ENCODE data around the gene LAMA1. TPM values are rescaled to one million over a fixed set of nuclear protein-coding genes. Genes with fewer than 3 reads are reported as not detected.
"Not testable (repeated sequence)": the region's sequence is repeated elsewhere in the genome, so short reads cannot be mapped to it uniquely, and the experiment has no call there.

The LAMA1 gene
- total and polyA plus RNA-seq, 7 experiments from 2014 or later = not detected

DNA sequence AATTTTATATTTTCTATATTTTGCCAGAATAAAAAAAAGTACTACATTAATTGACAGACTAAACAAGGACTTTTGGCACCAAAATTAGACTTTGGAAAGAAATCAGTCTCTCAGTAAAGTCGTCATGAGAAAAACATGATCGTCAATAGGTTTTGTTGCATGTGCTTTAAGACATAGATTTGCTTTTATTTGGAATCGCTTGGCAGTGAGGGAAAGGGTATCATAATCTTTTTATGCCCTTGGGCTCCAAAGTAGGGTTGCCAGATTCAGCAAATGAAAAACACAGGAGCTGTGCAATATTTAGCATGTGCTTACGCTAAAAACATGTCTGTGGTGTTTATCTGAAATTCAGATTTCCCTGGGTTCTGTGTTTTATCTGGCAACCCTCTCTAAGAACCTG is 177.6 kb downstream of the LAMA1 start:
- intact Hi-C loops (cut with micrococcal nuclease) = no loop called here
- POLR2A ChIA-PET = no interaction called here

DNA sequence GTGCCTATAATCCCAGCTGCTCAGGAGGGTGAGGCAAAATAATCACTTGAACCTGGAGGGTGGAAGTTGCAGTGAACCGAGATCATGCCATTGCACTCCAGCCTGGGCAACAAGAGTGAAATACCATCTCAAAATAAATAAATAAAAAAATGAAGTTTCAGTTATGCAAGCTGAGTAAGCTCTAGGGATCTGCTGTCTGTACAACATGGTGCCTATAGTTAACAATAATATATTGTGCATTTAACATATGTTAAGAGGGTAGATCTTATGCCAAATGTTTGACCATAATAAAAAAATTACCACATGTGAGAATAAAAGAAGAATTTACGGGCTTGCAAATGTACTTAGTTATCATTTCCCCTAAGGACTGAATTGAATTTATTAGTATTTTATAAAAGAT is 179.2 kb downstream of the LAMA1 start:
- H3K9me3 Mint-ChIP-seq; H3K4me1 Mint-ChIP-seq; H3K27me3 ChIP-seq (ENCODE audit: control insufficient read depth in 2 of 2, insufficient read depth in 2 of 2, low read length in 2 of 2); H3K4me1 ChIP-seq (ENCODE audit: control insufficient read depth in 2 of 2, insufficient read depth in 2 of 2, low read length in 2 of 2); H3K36me3 ChIP-seq (ENCODE audit: control insufficient read depth in 2 of 3, insufficient read depth in 3 of 3, low read length in 3 of 3); ATAC-seq; H3K36me3 Mint-ChIP-seq; POLR2A ChIA-PET; H3K27ac Mint-ChIP-seq; intact Hi-C loops (cut with micrococcal nuclease); H3K4me3 ChIP-seq (ENCODE audit: low read length); H3K27ac ChIP-seq (ENCODE audit: low read depth, low read length); H3K9me3 ChIP-seq (ENCODE audit: control insufficient read depth in 2 of 3, low read length in 3 of 3); H3K4me3 Mint-ChIP-seq; CTCF ChIA-PET; DNase-seq: not testable (repeated sequence)
- peaks cover 0 to 23% (median 11%) of the 10 kb centered on the region in 5 donors for H3K27me3 Mint-ChIP-seq

More for the DNA sequence above, 177.6 kb downstream of the LAMA1 start:
- ATAC-seq (no peak), DNase-seq (no peak)
- H3K9me3 ChIP-seq (ENCODE audit: control insufficient read depth in 2 of 3, low read length in 3 of 3) = no peaks in the 10 kb centered on the region
- H3K27me3 Mint-ChIP-seq = peaks cover 0 to 19% (median 11%) of the 10 kb centered on the region in 5 donors
- no peak overlapping the region for H3K4me3 ChIP-seq (ENCODE audit: low read length)
- no peak overlapping the region for H3K27ac ChIP-seq (ENCODE audit: low read depth, low read length)
- peaks cover 0 to 7% (median 0%) of the 10 kb centered on the region in 11 donors for H3K9me3 Mint-ChIP-seq
- H3K36me3 Mint-ChIP-seq = no peaks in the 10 kb centered on the region
- H3K27ac Mint-ChIP-seq = no peak overlapping the region
- no peaks in the 10 kb centered on the region for H3K36me3 ChIP-seq (ENCODE audit: control insufficient read depth in 2 of 3, insufficient read depth in 3 of 3, low read length in 3 of 3)
- CTCF ChIA-PET = no interaction called here
- no peak overlapping the region for H3K4me3 Mint-ChIP-seq
- no peaks in the 10 kb centered on the region for H3K27me3 ChIP-seq (ENCODE audit: control insufficient read depth in 2 of 2, insufficient read depth in 2 of 2, low read length in 2 of 2)
- no peaks in the 10 kb centered on the region for H3K4me1 ChIP-seq (ENCODE audit: control insufficient read depth in 2 of 2, insufficient read depth in 2 of 2, low read length in 2 of 2)
- peaks cover 0 to 2% (median 0%) of the 10 kb centered on the region in 7 donors for H3K4me1 Mint-ChIP-seq

DNA sequence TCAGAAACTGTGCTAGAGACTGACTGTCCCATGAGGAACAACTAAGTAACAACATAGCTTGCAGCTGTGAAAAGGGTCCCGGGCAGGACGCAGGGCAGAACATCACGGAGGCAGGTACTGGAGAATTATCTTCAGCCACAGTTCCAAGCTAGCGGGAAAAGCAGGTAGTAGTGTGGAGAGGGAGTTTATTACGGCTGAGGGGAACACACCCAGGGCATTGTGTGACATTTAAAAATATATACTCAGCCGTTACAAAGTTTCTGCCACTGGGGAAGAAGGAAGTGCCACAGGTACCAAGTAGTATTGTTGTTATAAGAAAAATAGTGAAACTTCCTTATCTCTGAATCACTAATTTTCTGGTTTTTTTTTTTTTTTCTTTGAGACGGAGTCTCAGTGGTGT is 179.6 kb downstream of the LAMA1 start:
- CTCF ChIA-PET = no interaction called here
- POLR2A ChIA-PET = no interaction called here
- Mint-ChIP-seq H3K4me3 (no peak overlapping the region), H3K4me1 (peaks cover 0 to 2% (median 0%) of the 10 kb centered on the region in 7 donors), H3K36me3 (no peaks in the 10 kb centered on the region), H3K27me3 (peaks cover 0 to 23% (median 11%) of the 10 kb centered on the region in 5 donors), H3K27ac (no peak overlapping the region), H3K9me3 (peaks cover 0 to 7% (median 0%) of the 10 kb centered on the region in 11 donors)
- Histone ChIP-seq H3K27ac (ENCODE audit: low read depth, low read length) (no peak overlapping the region), H3K9me3 (ENCODE audit: control insufficient read depth in 2 of 3, low read length in 3 of 3) (no peaks in the 10 kb centered on the region), H3K4me1 (ENCODE audit: control insufficient read depth in 2 of 2, insufficient read depth in 2 of 2, low read length in 2 of 2) (no peaks in the 10 kb centered on the region), H3K27me3 (ENCODE audit: control insufficient read depth in 2 of 2, insufficient read depth in 2 of 2, low read length in 2 of 2) (no peaks in the 10 kb centered on the region), H3K36me3 (ENCODE audit: control insufficient read depth in 2 of 3, insufficient read depth in 3 of 3, low read length in 3 of 3) (no peaks in the 10 kb centered on the region), H3K4me3 (ENCODE audit: low read length) (no peak overlapping the region)
- intact Hi-C loops (cut with micrococcal nuclease) = no loop called here
- ATAC-seq (no peak), DNase-seq (no peak)

DNA sequence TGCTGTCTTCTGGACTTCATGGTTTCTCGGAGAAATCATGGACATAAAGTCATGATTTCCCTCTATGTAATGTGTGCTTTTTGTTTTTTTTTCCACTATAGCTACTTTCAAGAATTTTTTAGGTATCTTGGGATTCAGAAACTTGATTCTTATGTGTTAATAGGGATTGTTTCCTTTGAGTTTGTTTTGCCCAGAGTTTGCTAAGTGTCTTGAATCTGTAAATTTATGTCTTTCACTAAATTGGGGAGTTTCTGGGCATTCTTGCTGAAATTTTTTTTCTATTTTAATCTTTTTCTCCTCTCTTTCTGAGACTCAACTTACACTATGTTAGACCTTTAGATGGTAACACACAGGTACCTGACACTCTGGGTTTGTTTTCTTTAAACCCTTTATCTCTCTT is 182.7 kb downstream of the LAMA1 start:
- no peaks in the 10 kb centered on the region for H3K36me3 ChIP-seq (ENCODE audit: control insufficient read depth in 2 of 3, insufficient read depth in 3 of 3, low read length in 3 of 3)
- no peak for DNase-seq
- no peaks in the 10 kb centered on the region for H3K36me3 Mint-ChIP-seq
- H3K4me1 ChIP-seq (ENCODE audit: control insufficient read depth in 2 of 2, insufficient read depth in 2 of 2, low read length in 2 of 2) = no peaks in the 10 kb centered on the region
- ATAC-seq = no peak
- no peaks in the 10 kb centered on the region for H3K27me3 ChIP-seq (ENCODE audit: control insufficient read depth in 2 of 2, insufficient read depth in 2 of 2, low read length in 2 of 2)
- H3K9me3 Mint-ChIP-seq = peaks cover 0 to 15% (median 2%) of the 10 kb centered on the region in 11 donors
- H3K27me3 Mint-ChIP-seq = peaks cover 0 to 18% (median 11%) of the 10 kb centered on the region in 5 donors
- H3K4me3 ChIP-seq (ENCODE audit: low read length) = no peak overlapping the region
- H3K4me3 Mint-ChIP-seq = no peak overlapping the region
- no peak overlapping the region for H3K27ac ChIP-seq (ENCODE audit: low read depth, low read length)
- no peaks in the 10 kb centered on the region for H3K9me3 ChIP-seq (ENCODE audit: control insufficient read depth in 2 of 3, low read length in 3 of 3)
- ChIA-PET POLR2A (no interaction called here), CTCF (no interaction called here)
- H3K4me1 Mint-ChIP-seq = peaks cover 0 to 2% (median 0%) of the 10 kb centered on the region in 7 donors
- no peak overlapping the region for H3K27ac Mint-ChIP-seq
- intact Hi-C loops (cut with micrococcal nuclease) = no loop called here

DNA sequence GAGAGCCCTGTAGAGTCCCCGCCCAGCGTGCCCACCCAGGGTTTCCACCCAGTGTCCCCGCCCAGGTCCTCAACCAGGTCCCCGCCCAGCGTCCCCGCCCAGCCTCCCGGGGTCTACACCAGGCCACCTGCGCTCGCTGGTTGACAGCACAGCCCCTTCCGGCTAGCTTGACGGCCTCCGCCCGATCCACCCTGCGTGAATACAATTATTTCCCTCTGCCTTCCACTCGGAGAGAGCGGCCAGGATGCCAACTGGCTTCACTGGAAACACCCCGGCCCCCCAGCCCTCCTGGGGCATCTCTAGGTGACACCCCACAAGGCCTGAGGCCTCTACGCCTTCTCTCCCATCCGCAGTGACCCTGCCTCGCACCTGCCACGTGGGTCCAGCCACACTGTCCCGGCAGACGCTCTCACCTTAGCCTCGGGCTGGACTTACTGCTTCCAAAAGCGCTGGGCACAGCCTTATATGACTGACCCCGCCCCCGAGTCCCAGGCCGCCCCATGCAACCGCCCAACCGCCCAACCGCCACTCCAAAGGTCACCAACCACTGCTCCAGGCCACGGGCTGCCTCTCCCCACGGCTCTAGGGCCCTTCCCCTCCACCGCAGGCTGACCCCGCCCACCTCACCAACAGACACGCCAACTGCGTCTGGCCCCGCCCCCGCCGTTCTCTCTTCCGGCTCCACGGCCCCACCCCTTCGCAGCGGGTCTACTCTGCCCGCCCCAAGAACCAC is 188.1 kb downstream of the LAMA1 start:
- Mint-ChIP-seq H3K4me3 (no peak overlapping the region), H3K36me3 (no peaks in the 10 kb centered on the region), H3K9me3 (peaks cover 0 to 13% (median 4%) of the 10 kb centered on the region in 11 donors), H3K27me3 (no peaks in the 10 kb centered on the region), H3K27ac (no peak overlapping the region), H3K4me1 (no peaks in the 10 kb centered on the region)
- POLR2A ChIA-PET = no interaction called here
- DNase-seq (no peak), ATAC-seq (no peak)
- no peaks in the 10 kb centered on the region for H3K9me3 ChIP-seq (ENCODE audit: control insufficient read depth in 2 of 3, low read length in 3 of 3)
- intact Hi-C loops (cut with micrococcal nuclease) = no loop called here
- no peaks in the 10 kb centered on the region for H3K4me1 ChIP-seq (ENCODE audit: control insufficient read depth in 2 of 2, insufficient read depth in 2 of 2, low read length in 2 of 2)
- H3K36me3 ChIP-seq (ENCODE audit: control insufficient read depth in 2 of 3, insufficient read depth in 3 of 3, low read length in 3 of 3) = no peaks in the 10 kb centered on the region
- no peak overlapping the region for H3K4me3 ChIP-seq (ENCODE audit: low read length)
- no peaks in the 10 kb centered on the region for H3K27me3 ChIP-seq (ENCODE audit: control insufficient read depth in 2 of 2, insufficient read depth in 2 of 2, low read length in 2 of 2)
- no peak overlapping the region for H3K27ac ChIP-seq (ENCODE audit: low read depth, low read length)
- CTCF ChIA-PET = interaction anchor here (0.7 kb wide), 1 partner anchor 180 kb away, joined by 3 read pairs; no protein-coding TSS in a partner anchor

DNA sequence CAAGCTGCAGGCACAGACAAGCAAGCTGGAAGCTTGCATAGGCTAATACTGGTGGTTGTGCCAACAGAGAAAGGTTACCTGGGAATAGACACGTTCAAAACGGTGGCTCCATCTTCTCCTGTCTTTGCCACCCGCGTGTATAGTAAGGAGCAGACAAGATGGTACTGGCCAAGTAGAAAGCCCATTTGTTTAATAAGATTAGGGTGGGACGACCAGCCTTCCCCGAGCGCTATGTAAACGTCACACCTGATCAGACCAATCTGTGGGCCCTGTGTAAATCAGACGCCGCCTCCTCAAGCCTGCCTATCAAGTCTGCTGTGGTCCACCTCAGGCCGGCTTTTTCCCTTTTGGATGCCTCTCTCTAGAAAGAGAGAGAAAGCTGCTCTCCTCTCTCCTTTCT is 189.2 kb downstream of the LAMA1 start:
- intact Hi-C loops (cut with micrococcal nuclease) = no loop called here
- Mint-ChIP-seq H3K36me3 (no peaks in the 10 kb centered on the region), H3K4me1 (no peaks in the 10 kb centered on the region), H3K27ac (no peak overlapping the region), H3K9me3 (peaks cover 0 to 13% (median 4%) of the 10 kb centered on the region in 11 donors), H3K4me3 (no peak overlapping the region), H3K27me3 (no peaks in the 10 kb centered on the region)
- CTCF ChIA-PET = no interaction called here
- no peaks in the 10 kb centered on the region for H3K9me3 ChIP-seq (ENCODE audit: control insufficient read depth in 2 of 3, low read length in 3 of 3)
- no peak overlapping the region for H3K27ac ChIP-seq (ENCODE audit: low read depth, low read length)
- H3K36me3 ChIP-seq (ENCODE audit: control insufficient read depth in 2 of 3, insufficient read depth in 3 of 3, low read length in 3 of 3) = no peaks in the 10 kb centered on the region
- ATAC-seq (no peak), DNase-seq (no peak)
- H3K27me3 ChIP-seq (ENCODE audit: control insufficient read depth in 2 of 2, insufficient read depth in 2 of 2, low read length in 2 of 2) = no peaks in the 10 kb centered on the region
- no peaks in the 10 kb centered on the region for H3K4me1 ChIP-seq (ENCODE audit: control insufficient read depth in 2 of 2, insufficient read depth in 2 of 2, low read length in 2 of 2)
- POLR2A ChIA-PET = no interaction called here
- no peak overlapping the region for H3K4me3 ChIP-seq (ENCODE audit: low read length)

DNA sequence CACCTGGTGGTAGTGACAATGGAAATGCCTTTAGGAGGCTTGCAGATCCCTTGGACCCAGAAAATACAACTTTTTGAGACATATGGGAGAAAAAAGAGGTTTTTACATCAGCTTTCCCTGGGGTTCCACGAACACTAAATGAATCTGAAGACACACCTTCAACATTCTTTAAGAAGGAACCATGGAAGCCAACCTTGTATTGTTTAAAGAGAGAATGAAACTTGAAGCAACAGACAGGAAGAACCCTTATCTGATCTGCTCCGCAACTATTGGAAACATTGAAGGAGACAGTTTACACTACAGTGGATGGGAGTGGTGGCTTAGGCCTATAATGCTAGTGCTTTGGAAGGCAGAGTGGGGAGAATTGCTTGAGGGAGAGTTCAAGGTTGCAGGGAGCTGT is 190.4 kb downstream of the LAMA1 start:
- H3K36me3 ChIP-seq (ENCODE audit: control insufficient read depth in 2 of 3, insufficient read depth in 3 of 3, low read length in 3 of 3) = no peaks in the 10 kb centered on the region
- Mint-ChIP-seq H3K27me3 (no peaks in the 10 kb centered on the region), H3K4me3 (no peak overlapping the region), H3K36me3 (no peaks in the 10 kb centered on the region), H3K4me1 (no peaks in the 10 kb centered on the region), H3K27ac (no peak overlapping the region), H3K9me3 (peaks cover 0 to 15% (median 5%) of the 10 kb centered on the region in 11 donors)
- no peak overlapping the region for H3K4me3 ChIP-seq (ENCODE audit: low read length)
- ChIA-PET CTCF (no interaction called here), POLR2A (no interaction called here)
- no peaks in the 10 kb centered on the region for H3K9me3 ChIP-seq (ENCODE audit: control insufficient read depth in 2 of 3, low read length in 3 of 3)
- no peaks in the 10 kb centered on the region for H3K27me3 ChIP-seq (ENCODE audit: control insufficient read depth in 2 of 2, insufficient read depth in 2 of 2, low read length in 2 of 2)
- no peak for ATAC-seq
- intact Hi-C loops (cut with micrococcal nuclease) = no loop called here
- DNase-seq = no peak
- H3K27ac ChIP-seq (ENCODE audit: low read depth, low read length) = no peak overlapping the region
- no peaks in the 10 kb centered on the region for H3K4me1 ChIP-seq (ENCODE audit: control insufficient read depth in 2 of 2, insufficient read depth in 2 of 2, low read length in 2 of 2)

Data from naive thymus-derived CD4-positive, alpha-beta T cell (primary cell).